Effector CD8-positive, alpha-beta T cell (primary cell): ENCODE results near the gene EHD1.

Experiments
- DNase-seq: peaks from one replicate; lab custom pipeline; 2025; lab: John Stamatoyannopoulos, UW

The EHD1 gene

GRCh38 chr11:64910451-64911093, 32.2 kb upstream of the EHD1 start:
- DNase-seq: no peak

GRCh38 chr11:64909653-64910343, 31.4 kb upstream of the EHD1 start:
- DNase-seq: no peak

GRCh38 chr11:64908766-64909165, 30.3 kb upstream of the EHD1 start:
- no peak for DNase-seq

GRCh38 chr11:64906314-64906635, 27.9 kb upstream of the EHD1 start:
- DNase-seq: no peak

GRCh38 chr11:64905516-64906313, 27.3 kb upstream of the EHD1 start:
- DNase-seq: no peak

- no peak for DNase-seq
Measured at GRCh38 chr11:64903291-64903833, 24.9 kb upstream of the EHD1 start.

- no peak for DNase-seq
Measured at GRCh38 chr11:64902102-64902900, 23.9 kb upstream of the EHD1 start.

GRCh38 chr11:64900774-64901173, 22.4 kb upstream of the EHD1 start:
- DNase-seq: no peak

- DNase-seq: peak; percentile 11
Measured at GRCh38 chr11:64900263-64900678, 21.9 kb upstream of the EHD1 start.

GRCh38 chr11:64898541-64898940, 20.1 kb upstream of the EHD1 start:
- DNase-seq: no peak

GRCh38 chr11:64898076-64898445, 19.6 kb upstream of the EHD1 start:
- DNase-seq: no peak

GRCh38 chr11:64897381-64898075, 19.1 kb upstream of the EHD1 start:
- no peak for DNase-seq

- DNase-seq: no peak
Measured at GRCh38 chr11:64896448-64897022, 18.1 kb upstream of the EHD1 start.

- DNase-seq: no peak
Measured at GRCh38 chr11:64894812-64895452, 16.5 kb upstream of the EHD1 start.

- DNase-seq: peak; percentile 91
Measured at GRCh38 chr11:64894070-64894811, 15.8 kb upstream of the EHD1 start.

- no peak for DNase-seq
Measured at GRCh38 chr11:64893194-64894069, 15.0 kb upstream of the EHD1 start.

GRCh38 chr11:64892838-64893193, 14.4 kb upstream of the EHD1 start:
- DNase-seq: no peak

- DNase-seq: no peak
Measured at GRCh38 chr11:64892411-64892831, 14.0 kb upstream of the EHD1 start.

GRCh38 chr11:64891880-64892279, 13.5 kb upstream of the EHD1 start:
- no peak for DNase-seq
